GM23338 (cell line): ENCODE results near the gene RRP8.

Source experiments
- CREB1 ChIP-seq: fragments of 250-450 bp; sonication (Bioruptor Pico); IDR thresholded peaks from 2 replicates; pipeline ENCODE4 v1.5.0; 2020; ENCODE audit warnings: low read depth, mild to moderate bottlenecking, moderate library complexity
- CTCF ChIP-seq, 2 experiments: fragments of 200-600 bp in 1 of 2; sonication (generic) in 1 of 2; conservative IDR thresholded peaks; 2 replicates each; pipeline versions ENCODE4 v1.5.1 to v1.6.1; 2016 to 2017; ENCODE audit warnings: antibody characterized with exemption in 2 of 2, low read depth in 2 of 2, mild to moderate bottlenecking in 2 of 2, moderate library complexity in 1 of 2
- ETS1 ChIP-seq: IDR thresholded peaks from 2 replicates; pipeline ENCODE4 v1.6.1; 2016; ENCODE audit warnings: antibody characterized with exemption
- EZH2 ChIP-seq: fragments of 200-600 bp; sonication (generic); IDR thresholded peaks from one replicate; pipeline ENCODE4 v1.8.0; 2017; ENCODE audit warnings: antibody characterized with exemption, mild to moderate bottlenecking, low read depth; ENCODE audit not compliant: unreplicated experiment
- EZH2phosphoT487 ChIP-seq: fragments of 200-600 bp; sonication (generic); IDR thresholded peaks from one replicate; pipeline ENCODE4 v1.8.1; 2018; ENCODE audit warnings: antibody characterized with exemption; ENCODE audit not compliant: unreplicated experiment
- JUNB ChIP-seq: IDR thresholded peaks from one replicate; pipeline ENCODE4 v1.6.1; 2016; ENCODE audit warnings: antibody characterized with exemption; ENCODE audit not compliant: unreplicated experiment
- NANOG ChIP-seq: IDR thresholded peaks from 2 replicates; pipeline ENCODE4 v1.6.1; 2016; ENCODE audit warnings: antibody characterized with exemption, borderline replicate concordance
- POLR2AphosphoS5 ChIP-seq: IDR thresholded peaks from 2 replicates; pipeline ENCODE4 v1.6.1; 2016; ENCODE audit warnings: antibody characterized with exemption, low read depth
- REST ChIP-seq: IDR thresholded peaks from one replicate; pipeline ENCODE4 v1.6.1; 2018; ENCODE audit warnings: antibody characterized with exemption; ENCODE audit not compliant: unreplicated experiment
- ZNF114 ChIP-seq: fragments of 250-450 bp; sonication (Bioruptor Pico); IDR thresholded peaks from 2 replicates; pipeline ENCODE4 v1.5.0; 2020; ENCODE audit warnings: mild to moderate bottlenecking, moderate library complexity
- ZNF331 ChIP-seq: fragments of 250-450 bp; sonication (Bioruptor Pico); IDR thresholded peaks from 2 replicates; pipeline ENCODE4 v1.5.0; 2020; ENCODE audit warnings: low read depth, mild to moderate bottlenecking, moderate library complexity
- ZNF462 ChIP-seq: fragments of 250-450 bp; sonication (Bioruptor Pico); IDR thresholded peaks from 2 replicates; pipeline ENCODE4 v1.5.0; 2020; ENCODE audit warnings: mild to moderate bottlenecking, moderate library complexity

- TF ChIP-seq CTCF (conservative IDR thresholded peaks at IDR 0.05; ENCODE audit: low read depth in 2 of 2) (no peak), EZH2 (no peak), POLR2AphosphoS5 (no peak), CREB1 (CRISPR knock-in tag) (no peak), EZH2phosphoT487 (no peak), ZNF114 (CRISPR knock-in tag) (no peak), REST (no peak), NANOG (no peak), JUNB (no peak), ETS1 (no peak), ZNF462 (no peak), ZNF331 (CRISPR knock-in tag) (no peak)
Measured at GRCh38 chr11:6566704-6567370, 36.6 kb downstream of the RRP8 start.
